Measurements from ENCODE around the gene FNIP2.
A peak's percentile ranks its signal among the peaks of the same experiment; 100 is the strongest.

The FNIP2 gene

GRCh38 chr4:158817562-158818296 lies 48.9 kb downstream of the FNIP2 start:
- peak overlapping the region; percentile 38; the same call in 1 of the 2 replicates for H3K27ac ChIP-seq (ENCODE audit: extremely low read depth, low read depth, low read length)

GRCh38 chr4:158818560-158819140 lies 49.8 kb downstream of the FNIP2 start:
- no peaks in the 10 kb centered on the region for H3K9me3 ChIP-seq (ENCODE audit: control insufficient read depth, insufficient read depth, low read depth, low read length)
- peaks cover 26% of the 10 kb centered on the region for H3K4me1 ChIP-seq (ENCODE audit: control insufficient read depth, insufficient read depth, low read length)
- no peaks in the 10 kb centered on the region for H3K36me3 ChIP-seq (ENCODE audit: control insufficient read depth in 2 of 2, insufficient read depth in 1 of 2, low read length in 2 of 2)
- peak; percentile 46; the same call in 1 of the 2 replicates for TF ChIP-seq PRDM10 (tag by site-specific recombination; IDR thresholded peaks at IDR 0.05)
- no peak for TF ChIP-seq ZNF223 (tag by site-specific recombination; IDR thresholded peaks at IDR 0.05)
- POLR2A ChIA-PET: no interaction called here
- H3K27ac ChIP-seq (ENCODE audit: extremely low read depth, low read depth, low read length): peak overlapping the region; percentile 38; the same call in 1 of the 2 replicates
- H3K4me3 ChIP-seq (ENCODE audit: low read depth, low read length): no peak overlapping the region
- CTCF ChIA-PET: no interaction called here

More at GRCh38 chr4:158817562-158818296, 48.9 kb downstream of the FNIP2 start:
- H3K9me3 ChIP-seq (ENCODE audit: control insufficient read depth, insufficient read depth, low read depth, low read length): no peaks in the 10 kb centered on the region
- CTCF ChIA-PET: no interaction called here
- POLR2A ChIA-PET: no interaction called here
- no peak overlapping the region for H3K4me3 ChIP-seq (ENCODE audit: low read depth, low read length)
- TF ChIP-seq PRDM6 (tag by site-specific recombination; IDR thresholded peaks at IDR 0.05): 0 out of 2 replicates have a peak, but pooled peaks have one; percentile 5
- TF ChIP-seq ZNF501 (tag by site-specific recombination; IDR thresholded peaks at IDR 0.05): 0 out of 2 replicates have a peak, but pooled peaks have one; percentile 37
- peak; percentile 73 for TF ChIP-seq ZBTB17 (tag by site-specific recombination; IDR thresholded peaks at IDR 0.05)
- no peak for TF ChIP-seq ZBTB21 (tag by site-specific recombination; IDR thresholded peaks at IDR 0.05)
- TF ChIP-seq ZNF335 (tag by site-specific recombination; conservative IDR thresholded peaks at IDR 0.05): peak; percentile 58
- no peak for TF ChIP-seq ZNF146 (tag by site-specific recombination; IDR thresholded peaks at IDR 0.05)
- peak; percentile 47; the same call in 1 of the 2 replicates for TF ChIP-seq ZNF24 (tag by site-specific recombination; IDR thresholded peaks at IDR 0.05)
- H3K36me3 ChIP-seq (ENCODE audit: control insufficient read depth in 2 of 2, insufficient read depth in 1 of 2, low read length in 2 of 2): no peaks in the 10 kb centered on the region
- peaks cover 26% of the 10 kb centered on the region for H3K4me1 ChIP-seq (ENCODE audit: control insufficient read depth, insufficient read depth, low read length)

DNA sequence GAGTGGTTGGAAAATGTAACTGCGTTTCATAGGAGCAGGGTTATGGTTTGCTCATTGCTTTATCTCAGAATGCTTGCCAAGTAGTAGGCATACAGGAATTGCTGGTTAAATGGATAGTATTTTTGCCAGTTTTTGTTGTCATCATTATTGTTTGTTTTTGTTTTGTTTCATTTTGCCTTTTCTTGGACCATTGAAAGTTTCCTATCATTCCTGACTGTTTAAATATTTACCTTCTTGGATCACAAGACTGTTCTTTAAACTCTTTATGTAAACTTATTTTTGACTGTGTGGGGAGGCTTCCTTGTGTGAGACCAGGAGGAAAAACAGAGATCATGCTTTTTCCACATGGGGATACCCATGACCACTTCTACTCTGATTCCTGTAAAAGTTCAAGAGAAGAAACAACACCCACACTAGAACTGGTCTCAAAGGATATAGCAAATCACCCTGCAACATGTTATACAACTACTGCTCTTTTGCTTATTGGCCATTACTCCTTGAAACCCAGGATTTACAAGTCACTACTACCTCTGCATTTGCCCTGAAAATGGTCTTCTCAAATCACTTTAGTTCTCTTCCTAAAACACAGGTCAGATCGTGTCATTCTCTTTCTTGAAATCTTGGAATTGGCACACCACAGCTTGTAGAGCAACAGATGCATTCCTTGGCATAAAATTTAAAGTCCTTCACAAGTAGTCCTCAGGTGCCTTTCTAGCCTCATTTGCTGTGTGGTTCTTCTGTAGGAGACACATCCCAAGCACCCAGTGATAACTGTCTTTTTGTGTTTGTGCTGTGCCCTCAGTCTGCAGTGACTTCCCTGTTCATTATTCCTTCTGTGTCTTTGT lies 51.3 kb downstream of the FNIP2 start:
- CTCF ChIA-PET: no interaction called here
- TF ChIP-seq ZNF580 (tag by site-specific recombination; IDR thresholded peaks at IDR 0.05) (no peak), ZNF280C (tag by site-specific recombination; IDR thresholded peaks at IDR 0.05) (no peak), FEZF1 (tag by site-specific recombination; IDR thresholded peaks at IDR 0.05) (peak; percentile 31; the same call in 1 of the 2 replicates), ZNF654 (tag by site-specific recombination; IDR thresholded peaks at IDR 0.05; ENCODE audit: low read depth) (no peak), ZNF626 (tag by site-specific recombination; IDR thresholded peaks at IDR 0.05) (no peak), ZEB2 (tag by site-specific recombination; IDR thresholded peaks at IDR 0.05) (no peak), ZNF10 (tag by site-specific recombination; IDR thresholded peaks at IDR 0.05) (no peak)
- TF ChIP-seq, protein P1, sequence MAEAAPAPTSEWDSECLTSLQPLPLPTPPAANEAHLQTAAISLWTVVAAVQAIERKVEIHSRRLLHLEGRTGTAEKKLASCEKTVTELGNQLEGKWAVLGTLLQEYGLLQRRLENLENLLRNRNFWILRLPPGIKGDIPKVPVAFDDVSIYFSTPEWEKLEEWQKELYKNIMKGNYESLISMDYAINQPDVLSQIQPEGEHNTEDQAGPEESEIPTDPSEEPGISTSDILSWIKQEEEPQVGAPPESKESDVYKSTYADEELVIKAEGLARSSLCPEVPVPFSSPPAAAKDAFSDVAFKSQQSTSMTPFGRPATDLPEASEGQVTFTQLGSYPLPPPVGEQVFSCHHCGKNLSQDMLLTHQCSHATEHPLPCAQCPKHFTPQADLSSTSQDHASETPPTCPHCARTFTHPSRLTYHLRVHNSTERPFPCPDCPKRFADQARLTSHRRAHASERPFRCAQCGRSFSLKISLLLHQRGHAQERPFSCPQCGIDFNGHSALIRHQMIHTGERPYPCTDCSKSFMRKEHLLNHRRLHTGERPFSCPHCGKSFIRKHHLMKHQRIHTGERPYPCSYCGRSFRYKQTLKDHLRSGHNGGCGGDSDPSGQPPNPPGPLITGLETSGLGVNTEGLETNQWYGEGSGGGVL (tag by site-specific recombination; IDR thresholded peaks at IDR 0.05): no peak

More for the DNA sequence above, 51.3 kb downstream of the FNIP2 start:
- H3K9me3 ChIP-seq (ENCODE audit: control insufficient read depth, insufficient read depth, low read depth, low read length): no peaks in the 10 kb centered on the region
- no peaks in the 10 kb centered on the region for H3K36me3 ChIP-seq (ENCODE audit: control insufficient read depth in 2 of 2, insufficient read depth in 1 of 2, low read length in 2 of 2)
- no peak overlapping the region for H3K4me3 ChIP-seq (ENCODE audit: low read depth, low read length)
- peaks cover 31% of the 10 kb centered on the region for H3K4me1 ChIP-seq (ENCODE audit: control insufficient read depth, insufficient read depth, low read length)
- POLR2A ChIA-PET: no interaction called here
- H3K27ac ChIP-seq (ENCODE audit: extremely low read depth, low read depth, low read length): no peak overlapping the region
